Kidney (tissue), 14 donors: ENCODE measurements around the gene PGC. TPM values are rescaled to one million over a fixed set of nuclear protein-coding genes. Genes with fewer than 3 reads are reported as not detected.

Experiments
- DNase-seq, 5 donors: peaks; one replicate each; pipeline ENCODE4 v3.0.0-alpha.2; 2013 to 2020
- FAIRE-seq: peaks from 2 replicates; lab custom pipeline; 2012; peaks lifted over from hg19 to GRCh38; lab: Jason Lieb, UNC
- H3K27ac ChIP-seq, 2 donors: one replicate each; pipeline ENCODE4 v1.7.0; 2013; ENCODE audit warnings: low read depth in 2 of 2, low read length in 2 of 2, inconsistent platforms in 1 of 2
- H3K27me3 ChIP-seq: one replicate; pipeline ENCODE4 v1.7.1; 2013; ENCODE audit warnings: low read length, inconsistent platforms; ENCODE audit not compliant: control insufficient read depth, insufficient read depth
- H3K36me3 ChIP-seq, 3 donors: one replicate each; pipeline versions ENCODE4 v1.7.0 to v1.7.1; 2013; ENCODE audit warnings: low read length in 3 of 3, control low read depth in 1 of 3, inconsistent platforms in 1 of 3; ENCODE audit not compliant: insufficient read depth in 3 of 3, control insufficient read depth in 2 of 3
- H3K4me1 ChIP-seq, 3 donors: one replicate each; pipeline versions ENCODE4 v1.7.0 to v1.7.1; 2013; ENCODE audit warnings: low read length in 3 of 3, inconsistent platforms in 1 of 3, low read depth in 1 of 3; ENCODE audit not compliant: control insufficient read depth in 2 of 3, insufficient read depth in 2 of 3
- H3K4me3 ChIP-seq, 3 donors: one replicate each; pipeline versions ENCODE4 v1.7.0 to v1.8.1; 2013; ENCODE audit warnings: low read length in 3 of 3, control low read depth in 1 of 3, inconsistent platforms in 1 of 3
- H3K9ac ChIP-seq, 3 donors: one replicate each; pipeline versions ENCODE4 v1.7.0 to v1.7.1; 2013; ENCODE audit warnings: low read length in 3 of 3, control low read depth in 1 of 3, inconsistent platforms in 1 of 3
- H3K9me3 ChIP-seq, 3 donors: one replicate each; pipeline versions ENCODE4 v1.7.0 to v1.7.1; 2013; ENCODE audit warnings: low read length in 3 of 3, control low read depth in 1 of 3, inconsistent platforms in 1 of 3; ENCODE audit not compliant: control insufficient read depth in 2 of 3, insufficient read depth in 1 of 3
- CTCF ChIP-seq: IDR thresholded peaks from 3 replicates; pipeline ENCODE4 v1.5.1; 2012; ENCODE audit warnings: mild to moderate bottlenecking, moderate library complexity, borderline replicate concordance; ENCODE audit not compliant: insufficient read depth; ENCODE audit errors: extremely low read depth
- intact Hi-C: fragments of 100-400 bp; cut with DNase I; formaldehyde crosslinking; loops from one replicate; pipeline ENCODE4 v1.11.1; 2022
- polyA plus RNA-seq: library from polyadenylated mRNA; stranded (reverse); fragments of 350-450 nt; fragmentation: Illumina TruSeq; extraction: RNeasy Lipid Tissue Mini Kit (QIAGEN cat#74804); gene quantifications from one replicate; pipeline ENCODE4 v1.2.3, GENCODE V29; 2014; ENCODE audit warnings: low read depth, low replicate concordance; ENCODE audit not compliant: insufficient read depth
- total RNA-seq: library from RNA; stranded (reverse); fragmentation: NEBNext Ultra II Directional; extraction: Animal tissue kit (Norgen Biotek cat#: 25700); gene quantifications from one replicate; pipeline ENCODE4 v1.2.1, GENCODE V29; 2021
- donor health status: control.
- donor health status: control.
- donor health status: control.
- donor health status: control.
- donor health status: control.
- donor health status: DM: yes; HTN: yes; CAD: no.
- donor health status: Normal renal cell carcinoma (clear cell type).

Gene PGC
- total and polyA plus RNA-seq, 2 donors from 2014 or later = 0.39 TPM; not detected in 1

- intact Hi-C loops = no loop called here
- peaks cover 0 to 47% (median 16%) of the 10 kb centered on the region in 3 donors for H3K4me1 ChIP-seq
- no peaks in the 10 kb centered on the region for H3K9me3 ChIP-seq
- no peak for TF ChIP-seq CTCF
- H3K9ac ChIP-seq = peak overlapping the region in 1 of 3 donors; percentile 7
- no peak overlapping the region for H3K4me3 ChIP-seq
- DNase-seq = no peak
- peak overlapping the region; percentile 2 to 13 for H3K27ac ChIP-seq
- no peaks in the 10 kb centered on the region for H3K27me3 ChIP-seq
- no peak for FAIRE-seq
- H3K36me3 ChIP-seq = no peaks in the 10 kb centered on the region
These were observed 19.5 kb downstream of the PGC start for GRCh38 chr6:41727705-41728072.

- H3K4me1 ChIP-seq = peaks cover 0 to 44% (median 12%) of the 10 kb centered on the region in 3 donors
- no peak overlapping the region for H3K9ac ChIP-seq
- no peaks in the 10 kb centered on the region for H3K9me3 ChIP-seq
- peak in 1 of 5 donors; percentile 66 for DNase-seq
- no peak for TF ChIP-seq CTCF
- intact Hi-C loops = no loop called here
- H3K4me3 ChIP-seq = no peak overlapping the region
- no peak for FAIRE-seq
- H3K27ac ChIP-seq = peak overlapping the region in 1 of 2 donors; percentile 13
- no peaks in the 10 kb centered on the region for H3K36me3 ChIP-seq
- no peaks in the 10 kb centered on the region for H3K27me3 ChIP-seq
These were observed 20.3 kb downstream of the PGC start for GRCh38 chr6:41726876-41727275.

- no peaks in the 10 kb centered on the region for H3K36me3 ChIP-seq
- H3K27me3 ChIP-seq = no peaks in the 10 kb centered on the region
- intact Hi-C loops = no loop called here
- H3K27ac ChIP-seq = peak overlapping the region; percentile 9 to 70
- TF ChIP-seq CTCF = no peak
- no peak overlapping the region for H3K9ac ChIP-seq
- H3K4me1 ChIP-seq = peaks cover 0 to 38% (median 13%) of the 10 kb centered on the region in 3 donors
- no peaks in the 10 kb centered on the region for H3K9me3 ChIP-seq
- DNase-seq (peak in 1 of 5 donors; percentile 47), FAIRE-seq (no peak)
- no peak overlapping the region for H3K4me3 ChIP-seq
These were observed 22.4 kb downstream of the PGC start for GRCh38 chr6:41724586-41725501.
